Measurements from ENCODE around the gene EEFSEC.

DNA sequence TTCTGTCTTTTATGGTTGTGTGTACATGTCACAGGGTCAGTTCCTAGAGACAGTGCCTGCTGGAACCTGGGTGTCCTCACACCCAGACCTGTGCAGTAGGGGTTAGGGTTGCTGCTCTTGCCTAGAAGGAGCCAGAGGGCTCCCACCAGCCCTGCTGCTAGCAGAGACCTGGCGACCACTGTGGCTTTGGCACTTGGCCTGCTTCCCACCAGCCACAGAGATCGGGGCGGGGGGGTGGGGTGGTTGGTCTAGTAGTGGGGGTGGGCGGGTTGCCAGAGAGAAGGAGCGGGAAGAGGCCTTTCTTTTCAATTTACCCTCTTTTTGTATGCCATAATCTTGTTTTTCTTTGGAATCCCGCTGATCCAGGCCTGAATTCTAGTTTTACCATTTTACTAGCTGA is 29.4 kb downstream of the EEFSEC start:
- TF ChIP-seq, protein P1, sequence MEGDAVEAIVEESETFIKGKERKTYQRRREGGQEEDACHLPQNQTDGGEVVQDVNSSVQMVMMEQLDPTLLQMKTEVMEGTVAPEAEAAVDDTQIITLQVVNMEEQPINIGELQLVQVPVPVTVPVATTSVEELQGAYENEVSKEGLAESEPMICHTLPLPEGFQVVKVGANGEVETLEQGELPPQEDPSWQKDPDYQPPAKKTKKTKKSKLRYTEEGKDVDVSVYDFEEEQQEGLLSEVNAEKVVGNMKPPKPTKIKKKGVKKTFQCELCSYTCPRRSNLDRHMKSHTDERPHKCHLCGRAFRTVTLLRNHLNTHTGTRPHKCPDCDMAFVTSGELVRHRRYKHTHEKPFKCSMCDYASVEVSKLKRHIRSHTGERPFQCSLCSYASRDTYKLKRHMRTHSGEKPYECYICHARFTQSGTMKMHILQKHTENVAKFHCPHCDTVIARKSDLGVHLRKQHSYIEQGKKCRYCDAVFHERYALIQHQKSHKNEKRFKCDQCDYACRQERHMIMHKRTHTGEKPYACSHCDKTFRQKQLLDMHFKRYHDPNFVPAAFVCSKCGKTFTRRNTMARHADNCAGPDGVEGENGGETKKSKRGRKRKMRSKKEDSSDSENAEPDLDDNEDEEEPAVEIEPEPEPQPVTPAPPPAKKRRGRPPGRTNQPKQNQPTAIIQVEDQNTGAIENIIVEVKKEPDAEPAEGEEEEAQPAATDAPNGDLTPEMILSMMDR (IDR thresholded peaks at IDR 0.05) = no peak
- no peak for TF ChIP-seq ZFX (IDR thresholded peaks at IDR 0.05; ENCODE audit: borderline replicate concordance)
